HepG2 (cell line): ENCODE results near the gene ST7L.

Experiments used
- CCDC6 ChIP-seq: sonication (generic); formaldehyde crosslinking; IDR thresholded peaks from 2 replicates; pipeline ENCODE4 v1.8.1; 2022; ENCODE audit warnings: mild to moderate bottlenecking, missing genetic modification reagents, moderate library complexity
- CTCF ChIP-seq: sonication (generic); formaldehyde crosslinking; IDR thresholded peaks from 2 replicates; pipeline ENCODE4 v1.5.0; 2020; ENCODE audit warnings: mild to moderate bottlenecking, missing genetic modification reagents, moderate library complexity
- ZNF335 ChIP-seq: sonication (generic); formaldehyde crosslinking; IDR thresholded peaks from 2 replicates; pipeline ENCODE4 v1.4.0; 2020; ENCODE audit warnings: missing genetic modification reagents
- ZSCAN20 ChIP-seq: sonication (generic); formaldehyde crosslinking; IDR thresholded peaks from 2 replicates; pipeline ENCODE4 v1.4.0; 2020; ENCODE audit warnings: missing genetic modification reagents, mild to moderate bottlenecking, borderline replicate concordance

- TF ChIP-seq ZNF335 (no peak), CTCF (CRISPR knock-in tag) (no peak), ZSCAN20 (CRISPR knock-in tag) (no peak), CCDC6 (CRISPR knock-in tag) (no peak)
These were observed 37.3 kb downstream of the ST7L start for GRCh38 chr1:112581586-112582192.
